Right lung (tissue), 5 donors: ENCODE results near the gene RACGAP1. TPM values are rescaled to one million over a fixed set of nuclear protein-coding genes. Genes with fewer than 3 reads are reported as not detected.

ENCODE experiments used
- DNase-seq, 2 donors: peaks; one replicate each; pipeline ENCODE4 v3.0.0-alpha.2; 2013
- polyA plus RNA-seq, 5 donors: library from polyadenylated mRNA; unstranded; fragments of 120-200 nt; gene quantifications; one replicate each; pipeline versions ENCODE4 v1.2.1 to v1.2.3, GENCODE V29; 2013; ENCODE audit warnings: inconsistent platforms in 1 of 5, low replicate concordance in 1 of 5; ENCODE audit not compliant: insufficient read length in 5 of 5, insufficient read depth in 1 of 5

The RACGAP1 gene
- polyA plus RNA-seq, 5 donors, result 33.4 to 80.0 (median 54.5) TPM

DNA sequence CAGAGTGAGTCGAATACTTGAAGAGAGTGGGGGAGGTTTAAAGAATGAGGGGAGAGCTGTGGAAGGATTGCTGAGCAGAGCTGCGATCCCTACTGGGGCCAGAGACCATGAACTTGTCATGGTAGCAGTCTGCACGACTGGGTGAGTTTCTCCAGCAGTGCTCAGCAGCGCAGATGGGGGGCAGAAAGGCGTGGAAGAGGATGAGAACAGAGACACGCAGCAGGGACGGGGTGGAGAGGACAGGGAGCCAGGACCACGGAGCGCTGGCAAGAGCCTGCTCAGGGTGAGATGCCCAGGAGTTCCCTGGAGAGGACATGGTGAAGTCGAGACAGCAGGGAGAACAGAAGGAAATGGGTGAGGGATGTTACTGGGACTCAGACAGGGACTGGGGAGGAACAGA lies 54.6 kb downstream of the RACGAP1 start:
- DNase-seq, result no peak

DNA sequence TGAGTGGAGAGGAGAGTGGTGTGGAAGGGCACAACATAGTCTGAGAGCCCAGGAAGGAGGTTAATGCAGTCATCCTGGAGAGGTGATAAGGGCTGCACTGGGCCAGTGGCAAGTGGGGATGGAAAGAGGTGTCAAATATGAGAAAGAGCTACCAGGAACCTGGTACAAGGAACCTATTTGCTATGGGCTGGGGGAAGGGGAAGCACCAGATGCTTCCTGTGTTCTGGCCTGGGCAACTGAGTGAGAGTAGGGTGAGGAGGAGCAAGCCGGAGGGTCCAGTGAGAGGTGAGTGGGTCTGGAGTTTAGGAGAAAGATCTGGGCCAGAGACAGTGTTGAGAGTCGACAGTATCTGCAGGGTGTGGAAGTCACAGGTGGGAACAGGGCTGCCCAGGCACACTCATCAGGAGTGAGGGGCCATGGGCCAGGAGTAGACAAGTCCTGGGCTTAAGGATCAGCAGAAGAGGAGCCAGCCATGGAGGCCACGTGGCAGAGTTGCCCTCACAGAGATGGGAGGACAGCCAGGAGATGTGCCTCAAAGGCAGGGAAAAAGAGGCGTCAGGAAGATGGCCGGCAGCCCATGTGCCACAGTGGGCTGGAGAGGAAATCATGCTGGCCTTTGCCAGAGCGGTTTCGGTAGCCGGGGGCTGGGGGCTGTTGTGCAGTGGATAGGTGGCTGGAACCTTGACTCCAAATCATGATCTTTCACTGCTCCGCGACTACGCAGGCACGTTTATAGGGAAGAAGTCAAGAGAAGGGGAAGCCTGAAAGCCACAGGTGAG lies 55.5 kb downstream of the RACGAP1 start:
- DNase-seq, result no peak

DNA sequence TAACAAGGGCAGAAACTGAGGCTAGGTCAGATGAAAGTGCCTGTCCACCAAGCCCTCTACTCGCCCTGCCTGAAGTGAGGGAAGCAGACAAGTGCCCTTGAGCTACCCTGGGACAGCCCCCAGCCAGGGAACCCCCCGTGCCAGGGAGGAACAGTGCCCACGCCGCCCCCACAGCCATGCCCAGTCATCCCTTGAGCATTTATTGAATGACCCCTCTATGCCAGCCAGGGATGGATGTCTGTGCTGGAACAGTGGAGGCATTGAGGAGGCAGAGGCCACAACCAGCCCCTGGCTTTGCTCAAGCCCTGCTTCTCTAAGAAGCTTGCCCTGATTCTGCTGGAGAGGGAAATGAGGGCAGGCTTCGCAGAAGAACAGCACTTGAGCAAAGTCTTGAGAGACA lies 56.3 kb downstream of the RACGAP1 start:
- DNase-seq, result no peak

DNA sequence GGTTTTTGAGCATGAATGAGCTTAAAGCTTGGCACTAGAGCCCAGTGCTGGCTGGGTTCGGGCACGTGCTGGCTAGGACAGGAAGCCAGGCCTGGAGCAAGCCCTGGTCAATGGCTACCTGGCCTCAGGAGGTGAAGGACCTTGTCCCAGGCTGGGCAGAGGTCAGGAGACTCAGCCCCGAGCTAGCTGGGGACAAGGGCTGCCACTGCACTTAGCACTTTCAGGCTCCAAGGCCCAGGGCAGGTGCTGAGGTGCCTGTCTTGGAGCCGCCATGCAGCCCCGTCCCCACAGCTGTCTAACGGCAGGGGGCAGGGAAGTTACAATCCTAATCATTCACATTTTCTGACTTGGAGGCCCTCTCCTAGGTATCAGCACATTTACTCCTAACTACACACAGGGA lies 56.8 kb downstream of the RACGAP1 start:
- no peak for DNase-seq

DNA sequence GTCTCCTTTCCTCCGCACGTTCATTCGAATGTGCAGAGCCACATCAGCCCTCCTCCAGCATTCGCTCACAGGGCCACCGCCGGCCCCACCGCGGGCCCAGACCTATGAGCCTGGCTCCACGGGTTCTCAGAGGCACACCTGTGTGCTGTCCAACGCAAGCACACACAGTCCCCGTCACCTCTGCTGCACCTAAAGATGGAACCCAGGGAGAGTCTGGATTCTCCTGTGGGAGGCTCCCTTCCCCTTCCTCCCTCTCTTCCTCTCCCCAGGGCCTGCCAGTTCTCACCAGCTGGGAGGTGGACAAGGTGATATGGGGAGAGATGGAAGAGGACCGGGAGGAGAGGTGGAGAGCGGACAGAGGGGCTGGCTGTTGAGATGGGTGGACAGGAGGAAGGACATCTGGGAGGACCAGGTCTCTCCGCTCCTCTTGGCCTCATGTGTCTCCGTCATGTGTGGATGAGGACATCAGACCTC lies 57.5 kb downstream of the RACGAP1 start:
- DNase-seq, result no peak

DNA sequence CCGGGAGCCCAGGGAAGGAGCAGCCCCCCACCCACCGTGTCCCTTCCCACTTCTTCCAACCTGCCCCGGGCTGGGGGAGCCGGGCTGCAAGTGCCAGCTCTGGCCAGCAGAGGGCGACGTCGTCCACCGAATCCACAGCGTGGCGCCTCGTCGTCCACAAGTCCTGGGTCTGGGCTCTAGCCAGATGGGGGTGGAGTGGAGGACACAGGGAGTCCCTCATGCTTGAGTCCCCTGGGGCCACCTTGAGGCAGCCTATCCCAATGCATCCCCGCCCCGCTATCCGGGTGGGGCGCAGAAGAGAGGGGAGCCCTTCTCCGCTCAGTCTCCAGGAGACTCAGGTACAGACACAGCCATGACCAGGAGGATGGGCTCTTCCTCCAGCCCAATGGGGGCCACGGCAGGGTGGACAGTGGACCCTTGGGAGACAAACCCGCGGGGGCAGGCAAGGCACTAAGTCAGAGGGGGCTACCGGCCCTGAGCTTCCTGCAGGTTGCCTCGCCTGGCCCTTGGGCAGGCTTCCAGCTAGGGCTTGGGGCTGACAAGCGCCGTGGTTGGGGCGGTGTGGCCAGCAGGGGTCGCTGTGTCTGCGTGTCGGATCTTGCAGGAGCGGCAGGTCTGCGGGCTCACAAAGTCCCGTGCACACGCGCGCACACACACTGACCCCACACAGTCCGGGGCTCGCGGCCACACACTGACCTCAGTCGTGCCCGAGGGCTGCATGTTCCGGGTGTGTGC lies 58.1 kb downstream of the RACGAP1 start:
- DNase-seq, result peak; percentile 84 to 88

DNA sequence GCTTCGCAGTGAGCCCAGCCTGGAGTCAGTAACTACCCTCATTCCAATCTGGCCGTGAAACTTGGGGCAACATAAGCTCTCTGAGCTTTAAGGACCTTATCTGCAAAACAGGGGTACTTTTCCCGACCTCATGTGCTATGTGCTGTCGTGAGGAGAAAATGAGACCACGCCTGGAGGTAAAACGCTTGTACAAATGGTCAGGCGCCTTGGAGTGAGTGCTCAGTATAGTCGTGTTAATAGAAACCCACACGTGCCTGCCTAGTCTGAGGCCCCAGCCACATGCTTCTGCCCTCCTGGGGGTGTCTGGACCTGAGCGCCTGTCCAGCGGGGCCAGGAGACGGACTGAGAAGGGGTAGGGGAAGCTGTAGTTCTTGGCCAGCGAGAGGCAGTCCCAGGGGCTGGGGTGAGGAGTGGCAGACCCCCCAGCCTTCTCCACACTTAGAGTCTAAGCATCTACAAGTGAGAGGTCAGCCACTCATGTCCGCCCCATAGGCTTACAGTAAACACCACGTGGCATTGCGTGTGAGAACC lies 58.7 kb downstream of the RACGAP1 start:
- DNase-seq, result no peak

DNA sequence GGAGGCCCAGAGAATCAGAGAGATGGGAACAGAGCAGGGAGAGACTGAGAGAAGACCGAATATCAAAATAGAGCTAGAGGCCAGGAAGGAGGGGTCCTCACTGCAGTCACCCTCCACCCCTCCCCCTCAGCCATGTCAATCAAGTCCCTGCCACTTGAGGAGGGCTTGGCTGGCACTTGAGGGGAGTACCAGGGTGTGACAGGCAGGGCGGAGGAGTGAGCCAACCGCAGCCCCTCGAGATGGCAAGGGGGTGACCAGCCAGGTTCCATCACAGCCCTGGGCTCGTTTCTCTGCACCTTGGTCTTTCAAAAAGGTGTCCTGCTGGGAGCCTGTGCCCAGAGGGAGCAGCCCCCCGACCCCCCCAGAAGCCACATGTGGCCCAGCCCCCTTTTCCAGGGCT lies 59.5 kb downstream of the RACGAP1 start:
- no peak for DNase-seq

DNA sequence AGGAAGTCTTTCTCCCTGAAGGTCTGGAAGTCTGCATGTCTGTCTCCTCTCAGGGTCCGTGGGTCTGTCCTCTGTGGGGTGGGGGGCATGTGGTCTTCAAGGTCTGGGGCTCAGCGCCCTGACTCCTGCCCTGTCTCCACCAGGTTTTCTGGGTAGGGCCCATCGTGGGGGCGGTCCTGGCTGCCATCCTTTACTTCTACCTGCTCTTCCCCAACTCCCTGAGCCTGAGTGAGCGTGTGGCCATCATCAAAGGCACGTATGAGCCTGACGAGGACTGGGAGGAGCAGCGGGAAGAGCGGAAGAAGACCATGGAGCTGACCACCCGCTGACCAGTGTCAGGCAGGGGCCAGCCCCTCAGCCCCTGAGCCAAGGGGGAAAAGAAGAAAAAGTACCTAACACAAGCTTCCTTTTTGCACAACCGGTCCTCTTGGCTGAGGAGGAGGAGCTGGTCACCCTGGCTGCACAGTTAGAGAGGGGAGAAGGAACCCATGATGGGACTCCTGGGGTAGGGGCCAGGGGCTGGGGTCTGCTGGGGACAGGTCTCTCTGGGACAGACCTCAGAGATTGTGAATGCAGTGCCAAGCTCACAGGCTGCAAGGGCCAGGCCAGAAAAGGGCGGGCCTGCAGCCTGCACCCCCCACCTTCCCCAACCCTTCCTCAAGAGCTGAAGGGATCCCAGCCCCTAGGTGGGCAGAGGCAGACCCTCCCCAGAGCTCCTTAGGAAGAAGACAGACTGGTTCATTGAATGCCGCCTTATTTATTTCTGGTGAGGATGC lies 60.3 kb downstream of the RACGAP1 start:
- no peak for DNase-seq

DNA sequence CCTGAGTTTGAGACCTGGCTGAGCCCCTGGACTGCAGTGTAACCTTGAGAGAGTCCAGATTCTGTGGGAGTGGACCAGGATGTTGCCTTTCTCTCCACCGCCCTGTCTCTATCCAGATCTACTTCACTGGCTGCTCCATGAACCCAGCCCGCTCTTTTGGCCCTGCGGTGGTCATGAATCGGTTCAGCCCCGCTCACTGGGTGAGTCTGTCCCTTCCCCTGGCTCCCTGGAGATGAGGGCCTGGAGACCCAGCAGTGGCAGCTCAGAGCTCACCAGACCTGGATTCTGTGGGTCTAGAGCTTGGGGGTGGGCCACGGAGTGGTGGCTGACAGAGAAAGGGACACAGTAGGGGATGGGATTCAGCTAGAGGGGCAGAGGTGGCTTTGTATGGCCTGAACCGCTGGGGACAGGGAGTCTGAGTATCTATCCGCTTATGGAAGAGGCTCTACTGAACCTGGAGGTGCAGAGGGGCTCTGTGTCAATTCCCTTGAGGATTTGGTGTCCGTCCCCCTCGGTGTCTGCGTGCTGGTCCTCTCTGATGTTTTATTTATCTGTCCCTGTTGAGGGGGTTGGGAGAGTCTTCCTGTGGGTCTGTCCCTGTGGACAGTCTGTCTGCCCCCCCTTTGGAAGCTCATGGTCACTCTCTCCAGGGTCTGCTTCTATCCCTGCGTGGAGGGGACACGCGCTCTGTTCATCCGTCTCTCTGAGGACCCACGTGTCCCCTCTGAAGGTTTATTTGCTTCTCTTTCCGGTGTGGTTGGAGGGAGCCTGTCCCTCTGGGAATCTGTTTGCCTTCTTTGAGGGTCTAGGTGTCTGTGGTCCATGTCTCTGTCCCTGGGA lies 61.1 kb downstream of the RACGAP1 start:
- no peak for DNase-seq

DNA sequence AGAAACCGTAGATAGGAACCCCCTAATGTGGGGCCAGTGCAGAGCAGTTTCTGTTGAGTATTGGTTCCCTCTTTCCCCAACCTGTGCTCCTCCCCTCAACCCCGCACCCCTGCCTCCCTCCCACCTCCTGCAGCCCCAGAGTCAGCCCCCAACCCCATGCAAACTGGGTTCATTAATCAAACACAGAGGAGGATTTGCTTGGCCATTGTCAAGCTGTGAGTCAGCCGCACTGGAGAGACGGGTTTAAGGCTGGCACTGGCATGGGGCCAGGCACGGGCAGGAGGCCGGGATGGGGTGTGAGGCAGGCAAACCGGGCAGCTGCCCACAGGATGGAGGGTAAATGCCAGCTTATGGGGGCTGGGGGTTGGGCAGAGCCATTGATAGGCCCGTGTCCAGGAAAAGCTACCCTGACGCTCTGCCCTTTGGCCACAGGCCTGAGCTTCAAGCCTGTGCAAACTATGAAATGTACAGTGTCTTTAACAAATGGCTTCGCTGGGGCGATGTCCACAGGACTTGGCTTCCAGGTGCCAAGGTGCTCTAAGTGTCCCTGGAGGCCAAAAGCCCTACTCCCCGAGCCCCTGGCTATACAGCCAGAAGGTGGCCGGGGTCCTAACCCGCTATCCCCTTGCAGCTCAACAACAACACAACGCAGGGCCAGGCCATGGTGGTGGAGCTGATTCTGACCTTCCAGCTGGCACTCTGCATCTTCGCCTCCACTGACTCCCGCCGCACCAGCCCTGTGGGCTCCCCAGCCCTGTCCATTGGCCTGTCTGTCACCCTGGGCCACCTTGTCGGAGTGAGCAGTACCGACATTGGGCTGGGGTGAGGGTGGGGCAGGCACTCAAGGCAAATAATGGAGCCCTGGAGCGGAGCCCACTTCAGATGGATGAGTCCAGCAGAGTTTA lies 62.2 kb downstream of the RACGAP1 start:
- DNase-seq, result peak in 1 of 2 donors; percentile 48

DNA sequence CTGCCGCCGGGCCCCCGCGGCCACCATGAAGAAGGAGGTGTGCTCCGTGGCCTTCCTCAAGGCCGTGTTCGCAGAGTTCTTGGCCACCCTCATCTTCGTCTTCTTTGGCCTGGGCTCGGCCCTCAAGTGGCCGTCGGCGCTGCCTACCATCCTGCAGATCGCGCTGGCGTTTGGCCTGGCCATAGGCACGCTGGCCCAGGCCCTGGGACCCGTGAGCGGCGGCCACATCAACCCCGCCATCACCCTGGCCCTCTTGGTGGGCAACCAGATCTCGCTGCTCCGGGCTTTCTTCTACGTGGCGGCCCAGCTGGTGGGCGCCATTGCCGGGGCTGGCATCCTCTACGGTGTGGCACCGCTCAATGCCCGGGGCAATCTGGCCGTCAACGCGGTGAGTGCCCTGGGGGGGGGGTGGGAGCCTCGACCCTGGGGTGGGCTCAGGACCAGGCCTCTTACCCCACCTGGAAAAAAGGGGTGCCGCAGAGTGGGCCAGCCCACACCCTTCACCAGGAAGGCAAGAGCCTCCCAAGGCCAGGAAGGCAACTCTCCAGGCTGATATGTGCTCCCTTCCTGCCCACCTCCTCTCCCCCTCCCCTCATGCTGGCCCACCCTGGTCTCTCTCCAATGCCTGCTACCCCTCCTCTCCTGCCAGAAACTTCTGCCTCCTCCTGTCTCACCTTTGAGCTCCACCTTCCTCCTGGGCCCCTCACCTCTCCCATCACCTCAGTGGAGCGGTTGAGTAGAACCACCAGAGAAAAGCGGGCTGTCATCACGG lies 63.1 kb downstream of the RACGAP1 start:
- no peak for DNase-seq

DNA sequence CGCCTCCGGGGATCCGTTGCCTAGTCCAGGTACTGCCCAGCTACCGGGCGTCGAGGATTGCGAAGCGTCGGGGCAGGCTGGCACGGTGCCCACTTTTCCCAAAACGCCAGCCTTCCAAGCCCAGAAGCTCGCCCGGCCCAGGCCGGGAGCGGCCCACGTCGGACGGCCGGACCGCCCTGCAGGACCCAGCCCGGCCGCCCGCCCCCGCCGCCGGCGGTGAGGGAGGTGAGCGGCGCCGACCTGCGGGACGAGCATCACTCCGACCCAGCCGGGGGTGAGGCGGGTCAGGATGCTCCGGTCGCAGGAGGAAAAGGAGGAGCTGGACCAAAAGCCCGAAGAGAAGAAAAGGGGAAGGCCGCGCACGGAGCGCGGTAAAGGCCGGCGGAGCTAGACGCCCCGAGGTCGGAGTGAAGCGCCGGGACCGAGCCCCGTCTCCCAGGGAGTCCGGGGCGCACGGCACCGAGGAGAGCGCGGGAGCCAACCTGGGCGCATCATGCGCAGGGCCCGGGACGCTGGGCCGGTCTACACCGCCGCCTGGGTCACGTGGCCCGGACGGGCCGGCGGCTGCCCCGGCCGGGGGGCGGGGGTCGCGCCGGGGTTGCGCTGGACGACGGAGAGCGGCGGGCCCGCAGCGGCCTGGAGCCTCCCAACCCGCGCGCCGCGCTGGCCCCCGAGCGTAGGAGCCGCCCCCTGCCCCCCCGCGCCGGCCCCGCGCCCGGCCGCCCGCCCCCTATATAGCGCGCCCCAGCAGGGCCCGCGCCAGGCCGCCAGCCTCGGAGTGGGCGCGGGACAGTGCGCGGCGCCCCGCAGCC lies 64.0 kb downstream of the RACGAP1 start, which contains the start of gene AQP5:
TSS of gene AQP5 (plus strand) at position 762 of the 812 bp plus-strand sequence. CDS start 146 bp downstream, outside the sequence.
- no peak for DNase-seq

DNA sequence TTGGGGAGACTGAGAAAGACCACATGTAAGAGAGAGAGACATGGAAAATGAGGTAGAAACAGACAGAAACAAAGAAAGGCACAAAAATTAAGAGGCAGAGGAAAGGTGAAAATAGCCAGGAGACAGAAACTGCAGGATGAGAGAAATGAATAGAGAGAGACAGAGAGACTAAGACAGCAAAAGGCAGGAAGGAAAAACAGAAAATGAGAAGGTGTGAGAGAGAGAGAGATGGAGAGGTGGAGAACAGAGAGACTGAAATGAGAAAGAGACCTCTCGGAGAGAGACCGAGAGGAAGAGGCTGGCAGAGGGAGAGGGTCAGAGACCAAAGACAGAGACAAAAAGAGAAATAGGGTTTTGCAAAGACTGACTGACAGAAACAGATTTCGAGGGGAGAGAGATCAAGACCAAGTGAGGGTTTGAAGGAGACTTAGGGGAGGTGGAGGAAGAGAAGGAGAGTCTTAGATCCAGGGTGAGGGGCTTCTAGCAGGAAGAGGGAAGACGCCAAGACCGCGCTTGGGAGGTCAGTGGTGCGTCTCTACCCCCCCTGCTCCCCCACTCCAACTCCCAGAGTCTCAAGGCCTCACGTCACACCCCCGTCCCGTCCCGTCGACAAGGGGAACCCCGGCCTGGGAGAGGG lies 64.7 kb downstream of the RACGAP1 start:
- no peak for DNase-seq

DNA sequence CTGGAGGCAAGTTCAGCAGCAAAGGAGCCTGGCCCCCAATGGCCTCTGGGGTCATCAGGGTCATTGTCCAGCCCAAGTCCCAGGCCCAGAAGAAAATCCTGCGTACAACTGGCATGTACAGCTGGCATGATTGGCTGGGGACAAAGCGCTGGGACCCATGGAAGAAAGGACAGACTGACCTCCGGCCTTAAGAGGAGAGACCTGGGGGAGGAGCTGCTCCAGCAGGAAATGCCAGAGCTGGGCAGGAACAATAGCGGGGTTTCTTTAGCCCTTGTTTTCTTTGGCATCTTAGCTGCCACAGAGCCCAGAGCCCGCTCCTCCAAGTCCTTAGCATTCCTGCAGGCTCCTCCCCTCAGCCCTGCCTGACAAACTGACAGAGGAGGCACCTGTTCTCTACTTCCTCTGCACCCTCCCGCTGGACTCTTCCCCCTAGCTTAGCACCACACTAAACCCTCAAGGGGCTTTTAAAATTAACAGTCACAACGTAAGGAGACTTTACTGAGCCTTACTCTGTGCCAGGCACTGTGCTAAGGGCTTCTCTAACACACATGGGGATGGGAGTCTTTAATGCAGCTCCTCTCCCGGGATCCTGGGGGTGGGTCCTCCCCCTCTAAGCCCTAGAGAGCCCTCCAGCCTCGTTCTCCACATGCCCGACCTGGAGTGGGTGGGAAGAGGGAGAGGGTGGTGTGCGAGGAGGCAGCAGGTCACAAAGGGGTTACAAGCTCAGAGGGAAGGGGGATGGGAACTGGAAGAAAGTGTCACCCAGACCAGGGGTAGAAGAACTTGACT lies 65.4 kb downstream of the RACGAP1 start:
- no peak for DNase-seq

DNA sequence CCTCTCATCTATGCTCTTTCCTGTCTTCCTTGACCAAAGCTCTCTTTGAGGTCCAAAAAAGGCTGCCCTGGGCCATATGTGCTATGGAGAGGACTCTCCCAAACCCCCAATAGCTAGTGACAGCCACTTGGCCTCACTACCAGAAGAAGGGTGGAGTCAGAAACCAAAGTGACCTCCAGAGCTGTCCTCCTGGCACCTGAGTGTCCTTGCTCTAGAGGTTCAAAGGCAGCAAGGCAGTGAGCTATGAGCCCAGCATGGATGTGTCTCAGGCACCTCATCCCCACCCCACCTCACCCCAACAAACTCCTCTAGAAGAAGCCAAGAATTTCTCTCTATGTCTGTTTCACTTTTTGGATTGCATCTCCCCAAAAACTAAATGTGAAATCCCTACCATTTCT lies 67.7 kb downstream of the RACGAP1 start:
- DNase-seq, result no peak
